HepG2 (cell line): ENCODE data around the gene ADARB1. TPM values are rescaled to one million over a fixed set of nuclear protein-coding genes. Genes with fewer than 3 reads are reported as not detected.

Experiments
- HNF4G ChIP-seq, 2 experiments: sonication (generic) in 1 of 2; formaldehyde crosslinking in 1 of 2; IDR thresholded peaks; 2 replicates each; pipeline versions ENCODE4 v1.4.0 to v1.6.1; 2011 to 2020; ENCODE audit warnings: borderline replicate concordance in 2 of 2, low read depth in 2 of 2, mild to moderate bottlenecking in 2 of 2, low read length in 1 of 2, missing genetic modification reagents in 1 of 2, moderate library complexity in 1 of 2
- HNRNPH1 ChIP-seq: fragments of 200-400 bp; formaldehyde crosslinking; optimal IDR thresholded peaks from 2 replicates; pipeline ENCODE3; 2017; ENCODE audit warnings: mild to moderate bottlenecking, low read depth, low read length
- HOXA3 ChIP-seq: sonication (generic); formaldehyde crosslinking; IDR thresholded peaks from 2 replicates; pipeline ENCODE4 v1.5.0; 2020; ENCODE audit warnings: missing genetic modification reagents
- MEF2D ChIP-seq: sonication (generic); formaldehyde crosslinking; IDR thresholded peaks from 2 replicates; pipeline ENCODE4 v1.5.1; 2020; ENCODE audit warnings: mild to moderate bottlenecking, missing genetic modification reagents
- RNF2 ChIP-seq: fragments of 450-650 bp; conservative IDR thresholded peaks from 2 replicates; pipeline ENCODE4 v1.6.1; 2016; ENCODE audit warnings: low read depth
- SKI ChIP-seq: fragments of 450-650 bp; IDR thresholded peaks from one replicate; pipeline ENCODE4 v1.6.1; 2018; ENCODE audit warnings: mild to moderate bottlenecking; ENCODE audit not compliant: partially characterized antibody
- ZFAT ChIP-seq: sonication (generic); formaldehyde crosslinking; conservative IDR thresholded peaks from 2 replicates; pipeline ENCODE4 v1.8.1; 2023; ENCODE audit warnings: missing genetic modification reagents, inconsistent platforms
- ZNF225 ChIP-seq: sonication (generic); formaldehyde crosslinking; IDR thresholded peaks from 2 replicates; pipeline ENCODE4 v1.4.0; 2020; ENCODE audit warnings: mild to moderate bottlenecking, missing genetic modification reagents
- ZNF263 ChIP-seq: sonication (generic); formaldehyde crosslinking; IDR thresholded peaks from 2 replicates; pipeline ENCODE4 v1.4.0; 2020; ENCODE audit warnings: missing genetic modification reagents
- polyA plus RNA-seq, 8 experiments: library from polyadenylated mRNA; depleted of rRNA in 3 of 8; stranded (reverse) in 7 of 8; unstranded in 1 of 8; fragments of >200 nt; fragmentation: Illumina TruSeq in 4 of 8; extraction: Trizol in 4 of 8; gene quantifications; 2 replicates each; pipeline versions ENCODE4 v1.2.1 to v1.2.3, GENCODE V29; 2011 to 2016; ENCODE audit warnings: low read depth in 4 of 8, missing spikeins in 1 of 8, mixed read lengths in 1 of 8; ENCODE audit not compliant: insufficient read depth in 1 of 8
- total RNA-seq, 5 experiments: library from RNA; depleted of rRNA; stranded (reverse); fragments of >200 nt; fragmentation: Illumina TruSeq; extraction: Trizol; gene quantifications; 2 replicates each; pipeline ENCODE4 v1.2.3, GENCODE V29; 2016; ENCODE audit warnings: low read depth in 1 of 5
- TF ChIP-seq, protein P1 (sequence below): sonication (generic); formaldehyde crosslinking; IDR thresholded peaks from 2 replicates; pipeline ENCODE4 v1.4.0; 2020; ENCODE audit warnings: mild to moderate bottlenecking, missing genetic modification reagents, borderline replicate concordance
- TF ChIP-seq, protein P2 (sequence below): sonication (generic); formaldehyde crosslinking; IDR thresholded peaks from 2 replicates; pipeline ENCODE4 v1.8.0; 2022; ENCODE audit warnings: missing genetic modification reagents, low read depth, mild to moderate bottlenecking, borderline replicate concordance
- TF ChIP-seq, protein P3 (sequence below): sonication (generic); formaldehyde crosslinking; IDR thresholded peaks from 2 replicates; pipeline ENCODE4 v1.5.1; 2020; ENCODE audit warnings: mild to moderate bottlenecking, missing genetic modification reagents, moderate library complexity
- TF ChIP-seq, protein P4 (sequence below): sonication (generic); formaldehyde crosslinking; IDR thresholded peaks from 2 replicates; pipeline ENCODE4 v1.4.0; 2020; ENCODE audit warnings: missing genetic modification reagents, borderline replicate concordance
- TF ChIP-seq, protein P5 (sequence below): sonication (generic); formaldehyde crosslinking; IDR thresholded peaks from 2 replicates; pipeline ENCODE4 v1.5.1; 2020; ENCODE audit warnings: mild to moderate bottlenecking, missing genetic modification reagents

The ADARB1 gene
- total and polyA plus RNA-seq, 2 of the 13 experiments (the other 11 are each of a cell fraction or from before 2014, with no cell fraction given): 6.6 to 10.0 TPM

DNA sequence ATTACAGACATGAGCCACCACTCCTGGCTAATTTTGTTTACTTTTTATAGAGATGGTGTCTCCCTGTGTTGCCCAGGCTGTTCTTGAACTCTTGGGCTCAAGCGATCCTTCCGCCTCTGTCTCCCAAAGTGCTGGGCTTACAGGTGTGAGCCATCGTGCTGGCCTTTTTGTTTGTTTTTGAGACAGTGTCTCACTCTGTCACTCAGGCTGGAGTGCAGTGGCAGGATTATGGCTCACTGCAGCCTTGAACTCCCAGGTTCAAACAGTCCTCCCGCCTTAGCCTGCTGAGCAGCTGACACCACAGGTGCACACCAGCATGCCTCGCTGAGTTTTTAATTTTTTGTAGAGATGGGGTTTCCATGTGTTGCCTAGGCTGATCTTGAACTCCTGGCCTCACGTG lies 49.1 kb downstream of the ADARB1 start (continued):
- TF ChIP-seq, protein P1, sequence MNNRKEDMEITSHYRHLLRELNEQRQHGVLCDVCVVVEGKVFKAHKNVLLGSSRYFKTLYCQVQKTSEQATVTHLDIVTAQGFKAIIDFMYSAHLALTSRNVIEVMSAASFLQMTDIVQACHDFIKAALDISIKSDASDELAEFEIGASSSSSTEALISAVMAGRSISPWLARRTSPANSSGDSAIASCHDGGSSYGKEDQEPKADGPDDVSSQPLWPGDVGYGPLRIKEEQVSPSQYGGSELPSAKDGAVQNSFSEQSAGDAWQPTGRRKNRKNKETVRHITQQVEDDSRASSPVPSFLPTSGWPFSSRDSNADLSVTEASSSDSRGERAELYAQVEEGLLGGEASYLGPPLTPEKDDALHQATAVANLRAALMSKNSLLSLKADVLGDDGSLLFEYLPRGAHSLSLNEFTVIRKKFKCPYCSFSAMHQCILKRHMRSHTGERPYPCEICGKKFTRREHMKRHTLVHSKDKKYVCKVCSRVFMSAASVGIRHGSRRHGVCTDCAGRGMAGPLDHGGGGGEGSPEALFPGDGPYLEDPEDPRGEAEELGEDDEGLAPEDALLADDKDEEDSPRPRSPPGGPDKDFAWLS (CRISPR knock-in tag): no peak
- TF ChIP-seq RNF2 (no peak), HNF4G (IDR thresholded peaks at IDR 0.05; ENCODE audit: borderline replicate concordance, low read depth, low read length) (no peak), HNF4G (CRISPR knock-in tag; IDR thresholded peaks at IDR 0.05; ENCODE audit: borderline replicate concordance, low read depth) (no peak), ZNF263 (CRISPR knock-in tag) (peak; percentile 85), MEF2D (CRISPR knock-in tag) (no peak), ZFAT (CRISPR knock-in tag) (no peak), HNRNPH1 (no peak), SKI (peak; percentile 24), HOXA3 (CRISPR knock-in tag) (peak; percentile 39), ZNF225 (no peak)
- TF ChIP-seq, protein P2, sequence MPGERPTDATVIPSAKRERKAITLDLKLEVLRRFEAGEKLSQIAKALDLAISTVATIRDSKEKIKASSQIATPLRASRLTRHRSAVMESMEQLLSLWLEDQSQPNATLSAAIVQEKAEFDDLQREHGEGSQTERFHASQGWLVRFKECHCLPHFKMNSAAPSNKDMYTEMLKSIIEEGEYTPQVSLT (CRISPR knock-in tag): no peak
- TF ChIP-seq, protein P3, sequence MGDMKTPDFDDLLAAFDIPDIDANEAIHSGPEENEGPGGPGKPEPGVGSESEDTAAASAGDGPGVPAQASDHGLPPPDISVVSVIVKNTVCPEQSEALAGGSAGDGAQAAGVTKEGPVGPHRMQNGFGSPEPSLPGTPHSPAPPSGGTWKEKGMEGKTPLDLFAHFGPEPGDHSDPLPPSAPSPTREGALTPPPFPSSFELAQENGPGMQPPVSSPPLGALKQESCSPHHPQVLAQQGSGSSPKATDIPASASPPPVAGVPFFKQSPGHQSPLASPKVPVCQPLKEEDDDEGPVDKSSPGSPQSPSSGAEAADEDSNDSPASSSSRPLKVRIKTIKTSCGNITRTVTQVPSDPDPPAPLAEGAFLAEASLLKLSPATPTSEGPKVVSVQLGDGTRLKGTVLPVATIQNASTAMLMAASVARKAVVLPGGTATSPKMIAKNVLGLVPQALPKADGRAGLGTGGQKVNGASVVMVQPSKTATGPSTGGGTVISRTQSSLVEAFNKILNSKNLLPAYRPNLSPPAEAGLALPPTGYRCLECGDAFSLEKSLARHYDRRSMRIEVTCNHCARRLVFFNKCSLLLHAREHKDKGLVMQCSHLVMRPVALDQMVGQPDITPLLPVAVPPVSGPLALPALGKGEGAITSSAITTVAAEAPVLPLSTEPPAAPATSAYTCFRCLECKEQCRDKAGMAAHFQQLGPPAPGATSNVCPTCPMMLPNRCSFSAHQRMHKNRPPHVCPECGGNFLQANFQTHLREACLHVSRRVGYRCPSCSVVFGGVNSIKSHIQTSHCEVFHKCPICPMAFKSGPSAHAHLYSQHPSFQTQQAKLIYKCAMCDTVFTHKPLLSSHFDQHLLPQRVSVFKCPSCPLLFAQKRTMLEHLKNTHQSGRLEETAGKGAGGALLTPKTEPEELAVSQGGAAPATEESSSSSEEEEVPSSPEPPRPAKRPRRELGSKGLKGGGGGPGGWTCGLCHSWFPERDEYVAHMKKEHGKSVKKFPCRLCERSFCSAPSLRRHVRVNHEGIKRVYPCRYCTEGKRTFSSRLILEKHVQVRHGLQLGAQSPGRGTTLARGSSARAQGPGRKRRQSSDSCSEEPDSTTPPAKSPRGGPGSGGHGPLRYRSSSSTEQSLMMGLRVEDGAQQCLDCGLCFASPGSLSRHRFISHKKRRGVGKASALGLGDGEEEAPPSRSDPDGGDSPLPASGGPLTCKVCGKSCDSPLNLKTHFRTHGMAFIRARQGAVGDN (CRISPR knock-in tag): peak; percentile 47
- TF ChIP-seq, protein P4, sequence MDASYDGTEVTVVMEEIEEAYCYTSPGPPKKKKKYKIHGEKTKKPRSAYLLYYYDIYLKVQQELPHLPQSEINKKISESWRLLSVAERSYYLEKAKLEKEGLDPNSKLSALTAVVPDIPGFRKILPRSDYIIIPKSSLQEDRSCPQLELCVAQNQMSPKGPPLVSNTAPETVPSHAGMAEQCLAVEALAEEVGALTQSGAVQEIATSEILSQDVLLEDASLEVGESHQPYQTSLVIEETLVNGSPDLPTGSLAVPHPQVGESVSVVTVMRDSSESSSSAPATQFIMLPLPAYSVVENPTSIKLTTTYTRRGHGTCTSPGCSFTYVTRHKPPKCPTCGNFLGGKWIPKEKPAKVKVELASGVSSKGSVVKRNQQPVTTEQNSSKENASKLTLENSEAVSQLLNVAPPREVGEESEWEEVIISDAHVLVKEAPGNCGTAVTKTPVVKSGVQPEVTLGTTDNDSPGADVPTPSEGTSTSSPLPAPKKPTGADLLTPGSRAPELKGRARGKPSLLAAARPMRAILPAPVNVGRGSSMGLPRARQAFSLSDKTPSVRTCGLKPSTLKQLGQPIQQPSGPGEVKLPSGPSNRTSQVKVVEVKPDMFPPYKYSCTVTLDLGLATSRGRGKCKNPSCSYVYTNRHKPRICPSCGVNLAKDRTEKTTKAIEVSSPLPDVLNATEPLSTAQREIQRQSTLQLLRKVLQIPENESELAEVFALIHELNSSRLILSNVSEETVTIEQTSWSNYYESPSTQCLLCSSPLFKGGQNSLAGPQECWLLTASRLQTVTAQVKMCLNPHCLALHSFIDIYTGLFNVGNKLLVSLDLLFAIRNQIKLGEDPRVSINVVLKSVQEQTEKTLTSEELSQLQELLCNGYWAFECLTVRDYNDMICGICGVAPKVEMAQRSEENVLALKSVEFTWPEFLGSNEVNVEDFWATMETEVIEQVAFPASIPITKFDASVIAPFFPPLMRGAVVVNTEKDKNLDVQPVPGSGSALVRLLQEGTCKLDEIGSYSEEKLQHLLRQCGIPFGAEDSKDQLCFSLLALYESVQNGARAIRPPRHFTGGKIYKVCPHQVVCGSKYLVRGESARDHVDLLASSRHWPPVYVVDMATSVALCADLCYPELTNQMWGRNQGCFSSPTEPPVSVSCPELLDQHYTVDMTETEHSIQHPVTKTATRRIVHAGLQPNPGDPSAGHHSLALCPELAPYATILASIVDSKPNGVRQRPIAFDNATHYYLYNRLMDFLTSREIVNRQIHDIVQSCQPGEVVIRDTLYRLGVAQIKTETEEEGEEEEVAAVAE: no peak
- TF ChIP-seq, protein P5, sequence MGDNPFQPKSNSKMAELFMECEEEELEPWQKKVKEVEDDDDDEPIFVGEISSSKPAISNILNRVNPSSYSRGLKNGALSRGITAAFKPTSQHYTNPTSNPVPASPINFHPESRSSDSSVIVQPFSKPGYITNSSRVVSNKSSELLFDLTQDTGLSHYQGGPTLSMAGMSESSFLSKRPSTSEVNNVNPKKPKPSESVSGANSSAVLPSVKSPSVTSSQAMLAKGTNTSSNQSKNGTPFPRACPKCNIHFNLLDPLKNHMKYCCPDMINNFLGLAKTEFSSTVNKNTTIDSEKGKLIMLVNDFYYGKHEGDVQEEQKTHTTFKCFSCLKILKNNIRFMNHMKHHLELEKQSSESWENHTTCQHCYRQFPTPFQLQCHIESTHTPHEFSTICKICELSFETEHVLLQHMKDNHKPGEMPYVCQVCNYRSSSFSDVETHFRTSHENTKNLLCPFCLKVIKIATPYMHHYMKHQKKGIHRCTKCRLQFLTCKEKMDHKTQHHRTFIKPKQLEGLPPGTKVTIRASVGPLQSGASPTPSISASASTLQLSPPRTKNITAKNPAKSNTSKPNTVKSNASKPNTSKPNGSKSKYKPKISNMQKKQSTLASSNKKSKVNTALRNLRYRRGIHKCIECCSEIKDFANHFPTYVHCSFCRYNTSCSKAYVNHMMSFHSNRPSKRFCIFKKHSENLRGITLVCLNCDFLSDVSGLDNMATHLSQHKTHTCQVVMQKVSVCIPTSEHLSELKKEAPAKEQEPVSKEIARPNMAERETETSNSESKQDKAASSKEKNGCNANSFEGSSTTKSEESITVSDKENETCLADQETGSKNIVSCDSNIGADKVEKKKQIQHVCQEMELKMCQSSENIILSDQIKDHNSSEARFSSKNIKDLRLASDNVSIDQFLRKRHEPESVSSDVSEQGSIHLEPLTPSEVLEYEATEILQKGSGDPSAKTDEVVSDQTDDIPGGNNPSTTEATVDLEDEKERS: no peak
